Ureter (tissue), 1 donor: ENCODE results near the gene HPN. TPM values are rescaled to one million over a fixed set of nuclear protein-coding genes. Genes with fewer than 3 reads are reported as not detected.
"Not testable (repeated sequence)": the region's sequence is repeated elsewhere in the genome, so short reads cannot be mapped to it uniquely, and the experiment has no call there.

Experiments
- DNase-seq: peaks from one replicate; pipeline ENCODE4 v3.0.0-alpha.2; 2020; ENCODE audit warnings: low spot score
- total RNA-seq: library from RNA; stranded (reverse); gene quantifications from one replicate; pipeline ENCODE4 v1.2.4, GENCODE V29; 2023
- donor health status: DM: yes; HTN: yes; CAD: no.

HPN gene
- total RNA-seq, result 0.73 TPM

DNA sequence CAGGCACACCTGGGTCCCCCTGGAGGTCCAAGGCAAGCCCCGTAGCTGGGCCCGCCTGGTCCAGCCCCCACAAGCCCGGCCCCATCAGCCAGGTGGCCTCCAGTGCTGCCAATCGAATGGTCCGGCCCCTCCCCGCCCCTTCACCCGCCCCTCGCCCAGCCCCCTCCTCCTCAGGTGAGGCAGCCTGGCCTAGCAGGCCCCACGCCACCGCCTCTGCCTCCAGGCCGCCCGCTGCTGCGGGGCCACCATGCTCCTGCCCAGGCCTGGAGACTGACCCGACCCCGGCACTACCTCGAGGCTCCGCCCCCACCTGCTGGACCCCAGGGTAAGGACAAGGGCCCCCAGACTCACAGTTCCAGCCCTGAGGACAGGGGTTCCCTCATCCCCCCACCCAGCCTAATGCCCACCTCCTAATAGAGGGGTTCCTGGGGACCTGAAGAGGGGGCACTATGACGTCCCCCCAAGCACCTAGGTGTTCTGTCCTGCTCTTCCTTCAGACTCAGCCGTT is at the start of gene HPN:
Gene HPN, plus strand, starts transcription at position 174 of the 508 bp plus-strand sequence. CDS start 786 bp downstream, outside the sequence.
- DNase-seq, result no peak

DNA sequence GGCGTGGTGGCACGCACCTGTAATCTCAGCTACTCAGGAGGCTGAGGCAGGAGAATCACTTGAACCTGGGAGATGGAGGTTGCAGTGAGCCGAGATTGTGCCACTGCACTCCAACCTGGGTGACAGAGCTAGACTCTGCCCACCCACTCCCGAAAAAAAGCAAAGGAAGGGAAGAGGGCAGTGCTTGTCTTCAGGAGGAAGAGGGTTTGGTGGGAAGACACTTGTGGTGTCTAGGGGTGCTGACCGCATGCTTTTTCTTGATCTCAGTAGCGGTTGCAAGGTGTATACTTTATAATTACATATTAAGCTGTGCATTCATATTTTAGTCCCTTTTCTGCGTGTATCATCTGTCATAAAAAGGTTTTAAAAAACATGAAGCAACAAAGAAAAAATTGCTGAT is 48.9 kb upstream of the HPN start:
- DNase-seq, result not testable (repeated sequence)

DNA sequence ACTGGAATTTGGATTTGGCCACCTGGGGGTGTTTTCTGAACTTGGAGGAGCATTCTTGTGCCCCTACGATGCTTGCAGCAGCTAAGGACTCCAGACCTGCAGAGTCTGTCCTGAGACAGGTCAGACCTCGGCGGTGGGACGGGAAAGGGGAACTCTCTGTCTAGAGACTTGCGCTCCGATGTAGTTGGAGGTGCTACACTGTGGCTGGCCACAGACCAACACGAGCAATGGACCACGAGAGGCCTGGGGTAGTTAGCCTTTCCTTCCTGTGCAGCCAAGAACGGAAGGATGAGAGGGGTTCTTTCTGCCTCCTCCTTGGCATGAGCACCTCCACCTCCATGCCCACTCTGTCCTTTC is 47.3 kb upstream of the HPN start:
- DNase-seq, result no peak

- DNase-seq, result no peak
Observed at GRCh38 chr19:34994643-34995541, 46.6 kb upstream of the HPN start.

DNA sequence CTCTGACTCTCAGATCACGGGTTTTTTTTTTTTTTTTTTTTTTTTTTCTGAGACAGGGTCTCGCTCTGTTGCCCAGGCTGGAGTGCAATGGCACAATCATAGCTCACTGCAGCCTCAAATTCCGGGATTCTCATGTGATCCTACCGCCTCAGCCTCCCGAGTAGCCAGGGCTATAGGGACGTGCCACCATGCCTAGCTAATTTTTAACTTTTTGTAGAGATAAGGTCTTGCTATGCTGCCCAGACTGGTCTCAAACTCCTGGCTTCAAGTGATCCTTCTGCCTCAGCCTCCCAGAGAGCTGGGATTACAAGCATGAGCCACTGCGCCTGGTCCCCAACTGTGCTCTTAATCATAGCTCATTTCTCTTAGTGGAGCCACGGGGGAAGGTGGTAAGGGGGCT is 46.0 kb upstream of the HPN start:
- DNase-seq, result no peak

DNA sequence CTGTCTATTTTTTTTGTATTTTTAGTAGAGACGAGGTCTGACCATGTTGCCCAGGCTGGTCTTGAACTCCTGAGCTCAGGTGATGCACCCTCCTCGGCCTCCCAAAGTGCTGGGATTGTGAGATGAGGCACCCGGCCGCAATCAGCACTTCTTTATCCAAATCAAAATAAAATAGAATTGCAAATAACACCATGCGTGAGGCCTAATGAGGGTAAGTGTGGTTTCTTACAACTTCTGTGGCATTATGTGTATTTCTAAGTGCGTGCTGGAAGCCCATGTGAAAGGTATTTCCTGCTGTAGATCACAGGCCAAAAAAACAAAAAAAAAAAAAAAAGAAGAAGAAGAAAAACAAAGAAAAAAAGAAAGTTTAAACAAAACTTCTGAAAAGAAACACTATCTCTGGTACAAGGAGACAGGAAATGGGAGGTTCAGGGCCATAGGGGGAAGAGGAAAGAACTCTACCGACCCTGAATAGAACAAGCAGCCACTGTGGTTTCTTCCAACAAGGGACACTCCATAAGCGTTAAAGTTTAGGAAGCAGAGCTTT is 44.4 kb upstream of the HPN start:
- no peak for DNase-seq

DNA sequence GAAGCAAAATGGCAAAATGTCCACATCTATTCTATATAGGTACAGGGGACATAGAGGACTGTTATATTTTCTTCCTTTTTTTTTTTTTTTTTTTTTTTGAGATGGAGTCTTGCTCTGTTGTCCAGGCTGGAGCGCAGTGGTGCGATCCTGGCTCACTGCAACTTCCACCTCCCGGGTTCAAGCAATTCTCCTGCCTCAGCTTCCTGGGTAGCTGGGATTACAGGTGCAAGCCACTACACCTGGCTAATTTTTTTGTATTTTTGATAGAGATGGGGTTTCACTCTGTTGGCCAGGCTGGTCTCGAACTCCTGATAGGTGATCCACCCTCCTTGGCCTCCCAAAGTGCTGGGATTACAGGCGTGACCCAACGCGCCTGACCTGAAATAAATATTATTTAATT is 43.3 kb upstream of the HPN start:
- not testable (repeated sequence) for DNase-seq

DNA sequence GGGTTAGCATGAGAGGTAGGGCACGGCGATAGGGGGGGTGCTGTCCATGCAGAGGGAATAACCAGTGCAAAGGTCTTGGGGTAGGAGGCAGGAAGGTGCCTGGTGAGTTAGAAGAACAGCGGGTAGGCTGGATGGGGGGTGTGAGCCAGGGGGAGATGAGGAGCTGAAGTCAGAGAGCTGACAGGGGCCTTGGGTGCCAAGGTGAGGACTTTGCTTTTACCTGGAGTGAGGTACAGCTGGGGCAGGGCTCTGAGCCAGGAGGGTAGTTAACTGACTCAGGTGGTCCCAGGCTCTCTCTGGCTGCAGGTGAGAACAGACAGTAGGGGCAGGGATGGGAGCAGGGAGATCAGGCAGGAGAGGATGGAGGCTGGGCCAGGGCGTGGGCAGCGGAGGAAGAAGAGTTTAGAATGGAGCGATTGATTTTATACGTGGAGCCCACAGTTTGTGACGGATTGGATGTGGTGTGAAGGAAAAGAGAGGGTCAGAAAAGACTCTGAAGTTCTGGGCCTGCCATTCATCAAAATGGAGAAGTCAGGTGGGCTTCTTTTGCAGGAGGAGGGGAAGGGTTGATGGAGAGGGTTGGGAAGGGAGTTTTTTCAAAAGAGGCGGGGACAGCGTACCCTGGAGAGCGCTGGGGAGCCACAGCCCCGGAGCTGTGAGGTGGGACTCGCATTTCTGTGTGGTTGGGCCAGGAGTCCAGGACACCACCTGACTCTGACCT is 42.6 kb upstream of the HPN start:
- DNase-seq, result no peak

GRCh38 chr19:34999498-35000337 is 41.8 kb upstream of the HPN start, which contains the start of gene GRAMD1A:
TSS of gene GRAMD1A (plus strand) at chr19:35000323. CDS start at chr19:35000479, 156 bp downstream.
- DNase-seq, result peak; percentile 89

DNA sequence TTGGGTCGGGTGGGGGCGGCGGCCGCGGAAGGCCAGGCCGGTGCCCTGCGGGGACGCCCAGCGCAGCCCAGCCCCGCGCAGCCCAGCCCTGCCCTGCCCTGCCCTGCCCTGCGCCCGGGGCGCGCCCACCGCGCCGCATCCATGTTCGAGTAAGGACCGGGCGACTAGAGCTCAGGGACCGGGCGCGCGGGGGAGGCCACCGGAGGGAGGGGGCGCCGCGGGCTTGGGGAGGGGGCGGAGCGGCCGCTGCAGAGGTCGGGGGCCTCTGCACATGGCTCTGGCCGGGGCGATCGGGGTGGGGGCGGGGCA is 41.2 kb upstream of the HPN start:
- DNase-seq, result no peak

GRCh38 chr19:35000647-35001501 is 40.6 kb upstream of the HPN start:
- no peak for DNase-seq

DNA sequence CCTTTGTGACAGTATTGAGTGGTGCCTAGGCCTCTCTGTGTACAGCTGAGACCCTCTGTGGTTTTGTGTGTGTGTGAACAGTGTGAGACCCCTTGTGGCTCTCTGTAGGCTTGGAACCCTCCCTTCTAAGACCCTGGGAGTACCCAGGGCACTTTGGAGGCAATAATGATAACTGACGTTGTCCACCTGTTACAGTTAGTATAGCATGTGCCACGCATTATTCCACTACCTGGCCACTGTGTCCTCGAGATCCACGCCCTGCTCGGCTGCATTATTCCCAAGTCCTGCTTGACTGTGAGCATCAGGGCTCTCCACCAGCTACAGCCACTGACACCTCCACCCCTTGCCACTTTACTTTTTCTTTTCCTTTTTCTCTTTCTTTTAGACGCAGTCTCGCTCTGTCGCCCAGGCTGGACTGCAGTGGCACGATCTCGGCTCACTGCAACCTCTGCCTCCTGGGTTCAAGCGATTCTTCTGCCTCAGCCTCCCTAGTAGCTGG is 39.4 kb upstream of the HPN start:
- no peak for DNase-seq

- no peak for DNase-seq
Observed at GRCh38 chr19:35004517-35005255, 36.8 kb upstream of the HPN start.

DNA sequence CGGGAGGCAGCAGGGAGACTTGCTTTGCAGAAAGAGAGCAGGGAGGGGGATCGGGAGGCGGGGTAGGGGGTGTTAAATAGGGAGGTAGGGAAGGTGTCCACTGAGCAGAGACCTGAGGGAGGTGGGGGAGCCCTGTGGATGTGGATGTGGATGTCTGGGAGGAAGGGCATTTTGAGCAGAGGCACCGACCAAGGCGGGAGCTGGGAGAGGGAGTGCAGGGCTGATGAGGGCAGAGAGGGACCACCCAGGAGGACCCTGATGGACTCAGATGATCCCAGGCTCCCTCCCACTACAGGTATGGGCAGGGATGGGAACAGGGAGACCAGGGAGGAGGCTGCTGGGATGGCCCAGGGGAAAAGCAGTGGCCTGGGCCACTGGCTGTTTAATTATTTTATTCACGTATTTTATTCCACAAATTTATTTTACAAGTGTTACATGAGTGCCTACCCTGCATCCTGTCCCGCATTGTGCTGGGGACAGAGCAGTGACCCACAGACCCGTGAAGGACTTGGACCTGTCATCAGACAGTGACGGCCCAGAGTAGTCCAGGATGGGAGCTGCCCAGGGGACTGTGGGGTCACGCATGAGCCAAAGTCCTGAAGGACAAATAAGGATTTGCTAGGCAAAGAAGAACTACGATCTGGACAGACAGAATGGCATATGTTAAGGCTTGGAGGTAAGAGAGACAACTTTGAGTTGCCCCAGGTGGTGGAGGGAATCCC is 36.1 kb upstream of the HPN start:
- DNase-seq, result no peak

- not testable (repeated sequence) for DNase-seq
Observed at GRCh38 chr19:35006007-35006341, 35.5 kb upstream of the HPN start.

DNA sequence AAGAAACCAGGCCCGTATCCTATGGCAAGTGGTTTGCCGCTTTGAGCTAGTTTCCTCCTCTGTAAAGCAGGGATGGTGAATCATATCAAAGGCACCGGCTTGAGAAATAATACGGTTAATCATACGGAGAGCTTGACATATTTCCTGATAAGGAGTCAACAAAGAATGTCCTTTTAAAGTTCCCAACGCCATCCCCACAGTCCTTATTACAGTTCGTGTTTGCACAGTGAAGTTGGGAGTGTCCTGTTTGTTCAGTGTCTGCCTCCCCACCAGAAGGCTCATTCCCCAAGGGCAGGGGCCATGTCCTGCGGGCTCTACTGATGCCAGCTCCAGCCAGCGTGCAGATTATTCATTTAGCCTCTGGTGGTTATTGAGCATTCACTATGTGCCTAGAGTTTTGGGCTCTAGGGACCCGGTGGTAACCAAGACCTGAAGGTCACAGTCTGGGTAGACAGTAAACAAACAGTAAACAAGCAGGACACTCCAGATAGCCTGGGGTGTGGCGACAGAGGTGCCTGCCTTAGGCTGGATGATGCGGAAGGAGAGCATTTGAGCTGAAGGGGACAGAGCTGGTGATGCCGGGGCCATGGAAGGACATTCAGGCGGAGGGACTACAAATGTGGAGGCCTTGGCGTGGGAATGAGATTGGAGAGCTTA is 35.1 kb upstream of the HPN start:
- DNase-seq, result no peak

- DNase-seq, result no peak
Observed at GRCh38 chr19:35006999-35007365, 34.5 kb upstream of the HPN start.

- DNase-seq, result not testable (repeated sequence)
Observed at GRCh38 chr19:35007427-35007826, 34.1 kb upstream of the HPN start.

GRCh38 chr19:35008891-35009341 is 32.6 kb upstream of the HPN start:
- DNase-seq, result no peak
